HepG2 (cell line): Measurements from ENCODE around the gene METRN. TPM values are rescaled to one million over a fixed set of nuclear protein-coding genes. Genes with fewer than 3 reads are reported as not detected.

Experiments used
- CEBPZ ChIP-seq: IDR thresholded peaks from 2 replicates; pipeline ENCODE4 v1.6.1; 2012; ENCODE audit warnings: low read length, improper control_type of control experiment
- CENPT ChIP-seq: sonication (generic); formaldehyde crosslinking; IDR thresholded peaks from 2 replicates; pipeline ENCODE4 v1.8.0; 2022; ENCODE audit warnings: low read depth, mild to moderate bottlenecking, moderate library complexity, missing genetic modification reagents
- CHCHD3 ChIP-seq: sonication (generic); formaldehyde crosslinking; IDR thresholded peaks from 2 replicates; pipeline ENCODE4 v1.8.0; 2022; ENCODE audit warnings: mild to moderate bottlenecking, missing genetic modification reagents, moderate library complexity
- EED ChIP-seq: sonication (generic); formaldehyde crosslinking; IDR thresholded peaks from 2 replicates; pipeline ENCODE4 v1.5.0; 2020; ENCODE audit warnings: mild to moderate bottlenecking, missing genetic modification reagents
- ELF1 ChIP-seq: sonication (generic); formaldehyde crosslinking; IDR thresholded peaks from 2 replicates; pipeline ENCODE4 v1.4.0; 2020; ENCODE audit warnings: missing genetic modification reagents
- HNRNPL ChIP-seq: fragments of 200-400 bp; formaldehyde crosslinking; IDR thresholded peaks from 2 replicates; pipeline ENCODE4 v1.6.1; 2017; ENCODE audit warnings: mild to moderate bottlenecking, low read depth, low read length
- KLF12 ChIP-seq: sonication (generic); formaldehyde crosslinking; IDR thresholded peaks from 2 replicates; pipeline ENCODE4 v1.4.0; 2020; ENCODE audit warnings: missing genetic modification reagents, borderline replicate concordance
- NFYB ChIP-seq: sonication (generic); formaldehyde crosslinking; IDR thresholded peaks from 2 replicates; pipeline ENCODE4 v1.4.0; 2020; ENCODE audit warnings: missing genetic modification reagents
- PAF1 ChIP-seq: IDR thresholded peaks from 2 replicates; pipeline ENCODE4 v1.6.1; 2016; ENCODE audit warnings: missing genetic modification reagents, missing compliant biosample characterization
- REPIN1 ChIP-seq: sonication (generic); formaldehyde crosslinking; IDR thresholded peaks from 2 replicates; pipeline ENCODE4 v1.8.0; 2022; ENCODE audit warnings: missing genetic modification reagents, low read depth, mild to moderate bottlenecking, borderline replicate concordance
- SNAI1 ChIP-seq: sonication (generic); formaldehyde crosslinking; IDR thresholded peaks from 2 replicates; pipeline ENCODE4 v1.5.0; 2020; ENCODE audit warnings: mild to moderate bottlenecking, missing genetic modification reagents, borderline replicate concordance
- TBL1XR1 ChIP-seq: fragments of 150-350 bp; IDR thresholded peaks from 2 replicates; pipeline ENCODE4 v1.6.1; 2014; ENCODE audit warnings: borderline replicate concordance, low read length; ENCODE audit not compliant: partially characterized antibody
- TFAP4 ChIP-seq: sonication (generic); IDR thresholded peaks from 2 replicates; pipeline ENCODE4 v1.6.1; 2016; ENCODE audit warnings: low read depth, borderline replicate concordance
- TFDP1 ChIP-seq: IDR thresholded peaks from 2 replicates; pipeline ENCODE4 v1.6.1; 2016; ENCODE audit warnings: missing compliant biosample characterization, missing genetic modification reagents, borderline replicate concordance
- ZBTB3 ChIP-seq: sonication (generic); formaldehyde crosslinking; IDR thresholded peaks from 2 replicates; pipeline ENCODE4 v1.4.0; 2020; ENCODE audit warnings: low read depth, mild to moderate bottlenecking, moderate library complexity, missing genetic modification reagents, borderline replicate concordance
- ZBTB43 ChIP-seq: sonication (generic); formaldehyde crosslinking; conservative IDR thresholded peaks from 2 replicates; pipeline ENCODE4 v1.4.0; 2020; ENCODE audit warnings: missing genetic modification reagents
- ZFP1 ChIP-seq: IDR thresholded peaks from 2 replicates; pipeline ENCODE4 v1.6.1; 2016
- ZNF644 ChIP-seq: IDR thresholded peaks from 2 replicates; pipeline ENCODE4 v1.6.1; 2016; ENCODE audit warnings: low read depth
- polyA plus RNA-seq, 8 experiments: library from polyadenylated mRNA; depleted of rRNA in 3 of 8; stranded (reverse) in 7 of 8; unstranded in 1 of 8; fragments of >200 nt; fragmentation: Illumina TruSeq in 4 of 8; extraction: Trizol in 4 of 8; gene quantifications; 2 replicates each; pipeline versions ENCODE4 v1.2.1 to v1.2.3, GENCODE V29; 2011 to 2016; ENCODE audit warnings: low read depth in 4 of 8, missing spikeins in 1 of 8, mixed read lengths in 1 of 8; ENCODE audit not compliant: insufficient read depth in 1 of 8
- total RNA-seq, 5 experiments: library from RNA; depleted of rRNA; stranded (reverse); fragments of >200 nt; fragmentation: Illumina TruSeq; extraction: Trizol; gene quantifications; 2 replicates each; pipeline ENCODE4 v1.2.3, GENCODE V29; 2016; ENCODE audit warnings: low read depth in 1 of 5
- TF ChIP-seq, protein P1 (sequence below): sonication (generic); formaldehyde crosslinking; conservative IDR thresholded peaks from 2 replicates; pipeline ENCODE4 v1.8.0; 2022; ENCODE audit warnings: mild to moderate bottlenecking, moderate library complexity, missing genetic modification reagents

The METRN gene
- total and polyA plus RNA-seq, 2 of the 13 experiments (the other 11 are each of a cell fraction or from before 2014, with no cell fraction given), result 25.5 to 46.1 TPM

DNA sequence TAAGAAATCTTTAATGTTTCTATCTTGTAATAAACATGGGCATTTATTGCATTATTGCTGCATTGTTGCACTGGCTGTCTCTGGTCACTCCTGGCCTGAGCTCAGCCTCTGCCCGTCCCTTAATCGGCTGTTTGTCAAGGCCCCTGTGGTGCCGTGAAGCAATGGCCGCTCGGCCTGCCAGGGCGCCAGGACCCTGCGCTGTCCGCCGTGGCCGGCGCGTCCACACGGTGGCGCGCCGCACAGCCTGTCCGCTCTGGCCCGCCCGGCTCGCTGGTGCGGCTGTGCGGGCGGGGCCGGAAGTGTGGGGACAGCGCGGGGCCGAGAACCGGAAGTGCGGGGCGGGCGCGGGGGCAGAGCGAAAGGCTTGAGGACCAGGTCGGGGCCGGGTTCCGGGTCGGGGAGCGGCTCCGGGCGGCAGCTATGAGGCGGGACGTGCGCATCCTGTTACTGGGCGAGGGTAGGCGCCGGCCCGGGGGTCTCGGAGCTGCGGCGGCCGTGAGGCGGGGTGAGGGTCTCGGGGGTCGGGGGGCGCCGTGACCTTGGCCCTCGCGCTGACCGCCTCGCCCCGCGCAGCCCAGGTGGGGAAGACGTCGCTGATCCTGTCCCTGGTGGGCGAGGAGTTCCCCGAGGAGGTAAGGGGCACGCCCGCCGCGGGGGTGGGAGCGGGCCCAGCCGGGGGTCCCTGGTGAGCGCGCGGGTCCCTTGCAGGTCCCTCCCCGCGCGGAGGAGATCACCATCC, 47.0 kb upstream of the METRN start, which contains the start of gene RHOT2 (continued):
- 0 out of 2 replicates have a peak, but pooled peaks have one; percentile 23 for TF ChIP-seq CHCHD3
- peak; percentile 64; the same call in 1 of the 2 replicates for TF ChIP-seq ZBTB43 (CRISPR knock-in tag)
- TF ChIP-seq, protein P1, sequence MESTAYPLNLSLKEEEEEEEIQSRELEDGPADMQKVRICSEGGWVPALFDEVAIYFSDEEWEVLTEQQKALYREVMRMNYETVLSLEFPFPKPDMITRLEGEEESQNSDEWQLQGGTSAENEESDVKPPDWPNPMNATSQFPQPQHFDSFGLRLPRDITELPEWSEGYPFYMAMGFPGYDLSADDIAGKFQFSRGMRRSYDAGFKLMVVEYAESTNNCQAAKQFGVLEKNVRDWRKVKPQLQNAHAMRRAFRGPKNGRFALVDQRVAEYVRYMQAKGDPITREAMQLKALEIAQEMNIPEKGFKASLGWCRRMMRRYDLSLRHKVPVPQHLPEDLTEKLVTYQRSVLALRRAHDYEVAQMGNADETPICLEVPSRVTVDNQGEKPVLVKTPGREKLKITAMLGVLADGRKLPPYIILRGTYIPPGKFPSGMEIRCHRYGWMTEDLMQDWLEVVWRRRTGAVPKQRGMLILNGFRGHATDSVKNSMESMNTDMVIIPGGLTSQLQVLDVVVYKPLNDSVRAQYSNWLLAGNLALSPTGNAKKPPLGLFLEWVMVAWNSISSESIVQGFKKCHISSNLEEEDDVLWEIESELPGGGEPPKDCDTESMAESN (CRISPR knock-in tag), result peak; percentile 97
- TF ChIP-seq CENPT (CRISPR knock-in tag), result no peak
- 0 out of 2 replicates have a peak, but pooled peaks have one; percentile 27 for TF ChIP-seq ZFP1 (CRISPR knock-in tag)
- peak; percentile 75 for TF ChIP-seq ELF1 (CRISPR knock-in tag)
- no peak for TF ChIP-seq ZBTB3 (CRISPR knock-in tag)
- peak; percentile 34; the same call in 1 of the 2 replicates for TF ChIP-seq REPIN1 (CRISPR knock-in tag)
- TF ChIP-seq TFDP1 (CRISPR knock-in tag), result peak; percentile 93
- peak; percentile 88; the same call in 1 of the 2 replicates for TF ChIP-seq KLF12 (CRISPR knock-in tag)
- TF ChIP-seq HNRNPL, result 0 out of 2 replicates have a peak, but pooled peaks have one; percentile 10
- TF ChIP-seq CEBPZ, result no peak
- TF ChIP-seq TFAP4, result peak; percentile 31; the same call in 1 of the 2 replicates
- no peak for TF ChIP-seq SNAI1 (CRISPR knock-in tag)
- no peak for TF ChIP-seq EED (CRISPR knock-in tag)
- TF ChIP-seq NFYB (CRISPR knock-in tag), result 0 out of 2 replicates have a peak, but pooled peaks have one; percentile 7
- peak; percentile 29 for TF ChIP-seq TBL1XR1
- no peak for TF ChIP-seq PAF1
- no peak for TF ChIP-seq ZNF644 (CRISPR knock-in tag)
